Spleen (tissue), 11 donors: ENCODE data around the gene TRIM66. TPM values are rescaled to one million over a fixed set of nuclear protein-coding genes. Genes with fewer than 3 reads are reported as not detected.

Experiments used
- DNase-seq: peaks from one replicate; pipeline ENCODE4 v3.0.0-alpha.2; 2020
- H3K27ac ChIP-seq, 8 donors: fragments of 200-600 bp; sonication (generic) in 7 of 8; 1 replicate in 4 of 8; 2 replicates in 4 of 8; pipeline versions ENCODE4 v1.5.0 to v1.8.0; 2016 to 2021; ENCODE audit warnings: inconsistent platforms in 4 of 8, mild to moderate bottlenecking in 4 of 8, moderate library complexity in 1 of 8
- H3K27me3 ChIP-seq, 7 donors: fragments of 200-600 bp; sonication (generic) in 6 of 7; replicated peaks in 1 of 7; 1 replicate in 4 of 7; 2 replicates in 3 of 7; pipeline versions ENCODE4 v1.5.0 to v1.8.0; 2016 to 2021; ENCODE audit warnings: inconsistent platforms in 3 of 7, mild to moderate bottlenecking in 1 of 7
- H3K36me3 ChIP-seq, 6 donors: fragments of 200-600 bp; sonication (generic) in 5 of 6; 1 replicate in 4 of 6; 2 replicates in 2 of 6; pipeline versions ENCODE4 v1.5.0 to v1.8.0; 2016 to 2021; ENCODE audit warnings: inconsistent platforms in 2 of 6
- H3K4me1 ChIP-seq, 6 donors: fragments of 200-600 bp; sonication (generic) in 5 of 6; 1 replicate in 3 of 6; 2 replicates in 3 of 6; pipeline versions ENCODE4 v1.5.0 to v1.8.0; 2016 to 2021; ENCODE audit warnings: inconsistent platforms in 3 of 6
- H3K4me3 ChIP-seq, 8 donors: fragments of 200-600 bp; sonication (generic) in 7 of 8; 1 replicate in 4 of 8; 2 replicates in 4 of 8; pipeline versions ENCODE4 v1.5.0 to v1.8.0; 2016 to 2021; ENCODE audit warnings: inconsistent platforms in 4 of 8, mild to moderate bottlenecking in 4 of 8, moderate library complexity in 2 of 8
- H3K9me3 ChIP-seq, 8 donors: fragments of 200-600 bp; sonication (generic) in 7 of 8; 1 replicate in 4 of 8; 2 replicates in 4 of 8; pipeline versions ENCODE4 v1.5.0 to v1.8.0; 2016 to 2021; ENCODE audit warnings: inconsistent platforms in 4 of 8
- POLR2A ChIP-seq, 3 donors: fragments of 450-650 bp; IDR thresholded peaks; one replicate each; pipeline ENCODE4 v1.5.1; 2017; ENCODE audit warnings: antibody characterized with exemption in 3 of 3, mild to moderate bottlenecking in 1 of 3
- POLR2AphosphoS5 ChIP-seq, 3 donors: sonication (generic); formaldehyde crosslinking; IDR thresholded peaks; one replicate each; pipeline ENCODE4 v1.5.1; 2017; ENCODE audit warnings: antibody characterized with exemption in 3 of 3
- whole genome bisulfite sequencing, 5 donors: extraction: QIAGEN DNeasy Blood & Tissue Kit in 3 of 5; methylation state at CpG; one replicate each; pipeline versions ENCODE4 v1.1.5 to v1.1.7; 2013 to 2018; 5-methylcytosine and 5-hydroxymethylcytosine counted together
- intact Hi-C: fragments of 100-400 bp; cut with DNase I; formaldehyde crosslinking; loops from one replicate; pipeline ENCODE4 v1.15.0; 2023; ENCODE audit warnings: low total_unique reads
- polyA plus RNA-seq, 3 donors: library from polyadenylated mRNA; stranded (reverse); fragments of 200-250 nt; gene quantifications; one replicate each; pipeline ENCODE4 v1.2.1, GENCODE V29; 2013
- total RNA-seq, 7 donors: library from RNA; depleted of rRNA in 3 of 7; stranded (reverse); fragments of >200 nt in 3 of 7; fragmentation: NEBNext Ultra II Directional in 4 of 7; extraction: Animal tissue kit (Norgen Biotek cat#: 25700) in 4 of 7; gene quantifications; one replicate each; pipeline versions ENCODE4 v1.1.0 to v1.2.1, GENCODE V29; 2016 to 2021
- TF ChIP-seq, protein P1 (sequence below), 11 experiments: fragments of 200-600 bp in 7 of 11; fragments of 450-650 bp in 4 of 11; sonication (generic) in 4 of 11; IDR thresholded peaks in 8 of 11; conservative IDR thresholded peaks in 3 of 11; 1 replicate in 7 of 11; 2 replicates in 4 of 11; pipeline versions ENCODE4 v1.4.0 to v1.8.0; 2016 to 2021; ENCODE audit warnings: antibody characterized with exemption in 11 of 11, inconsistent platforms in 4 of 11, mild to moderate bottlenecking in 1 of 11
- donor health status: healthy with polysubstance abuse.
- donor health status: DM: no; HTN: no; CAD: no; lungs with moderate emphysema.
- donor health status: DM: no; HTN: no; CAD: no.
- donor health status: Bipolar disorder and iron deficiency.
- donor health status: healthy.
- donor health status: DM: no; HTN: no; CAD: no.
- donor health status: DM: yes; HTN: yes; CAD: no.

The TRIM66 gene
- total and polyA plus RNA-seq, 10 donors, result 0.86 to 22.8 (median 10.3) TPM

DNA sequence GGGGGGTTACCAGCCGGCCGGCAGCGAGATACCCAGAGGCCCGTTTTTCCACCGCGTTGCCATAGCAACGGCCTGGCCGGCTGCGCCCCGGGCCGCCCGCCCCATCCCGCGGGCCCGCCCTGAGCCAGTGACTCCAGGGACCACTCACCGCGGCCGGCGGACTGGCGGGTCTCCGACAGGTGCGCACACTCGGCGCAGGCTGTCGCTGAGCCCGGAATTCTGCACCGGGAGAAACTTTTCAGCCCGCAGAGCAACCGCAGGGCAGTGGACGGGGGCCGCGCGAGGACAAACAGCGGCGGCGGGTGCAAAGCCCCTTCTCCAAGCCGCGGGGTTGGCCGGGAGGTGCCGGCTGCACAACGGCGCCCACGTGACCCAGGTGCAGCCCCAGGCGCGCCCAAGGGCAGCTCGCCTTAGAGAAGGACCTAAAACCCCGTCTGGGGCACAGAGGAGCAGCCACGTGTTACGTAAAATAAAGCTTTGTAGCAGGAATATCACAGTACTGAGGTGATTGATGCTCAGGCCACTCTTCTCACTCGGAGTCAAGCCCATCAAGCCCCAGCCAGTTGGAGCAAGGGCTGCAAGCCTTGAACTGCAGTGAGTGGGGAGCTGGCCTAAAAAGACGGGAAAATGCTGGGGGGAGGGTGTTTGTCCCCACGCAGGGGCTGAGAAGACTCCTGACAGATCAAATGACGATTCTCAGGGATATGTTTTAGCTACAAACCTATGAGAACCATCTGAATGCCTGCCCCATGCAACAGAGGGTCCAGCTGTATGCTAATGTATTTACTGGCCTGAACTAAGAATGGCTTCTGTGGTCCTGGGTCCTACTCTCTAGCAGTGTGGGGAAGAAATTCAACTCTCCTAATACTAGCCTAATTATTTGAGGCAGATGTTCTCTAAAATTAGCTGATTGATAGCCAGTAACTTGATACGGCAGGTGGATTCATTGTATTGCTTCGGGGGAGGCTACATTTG, 88.2 kb downstream of the TRIM66 start, which contains the start of gene STK33:
Gene STK33, minus strand, starts transcription at position 294 of the 975 bp plus-strand sequence. CDS start 119,323 bp downstream, outside the sequence.
- Histone ChIP-seq H3K27me3 (peaks cover 0 to 16% (median 12%) of the 10 kb centered on the region in 7 donors), H3K4me1 (peaks cover 0 to 17% (median 14%) of the 10 kb centered on the region in 6 donors), H3K27ac (no peak within 1 kb of the TSS), H3K9me3 (no peaks in the 10 kb centered on the region), H3K36me3 (no peaks in the 10 kb centered on the region), H3K4me3 (peak within 1 kb of the TSS; percentile 51 to 80 (median 62))
- DNase-seq, result peak; percentile 91
- WGBS, 5 donors, result 4 to 10% (median 6%) methylated on average over 25 to 55 of the region's 55 CpGs
- intact Hi-C loops, result no loop called here
- TF ChIP-seq, protein P1, sequence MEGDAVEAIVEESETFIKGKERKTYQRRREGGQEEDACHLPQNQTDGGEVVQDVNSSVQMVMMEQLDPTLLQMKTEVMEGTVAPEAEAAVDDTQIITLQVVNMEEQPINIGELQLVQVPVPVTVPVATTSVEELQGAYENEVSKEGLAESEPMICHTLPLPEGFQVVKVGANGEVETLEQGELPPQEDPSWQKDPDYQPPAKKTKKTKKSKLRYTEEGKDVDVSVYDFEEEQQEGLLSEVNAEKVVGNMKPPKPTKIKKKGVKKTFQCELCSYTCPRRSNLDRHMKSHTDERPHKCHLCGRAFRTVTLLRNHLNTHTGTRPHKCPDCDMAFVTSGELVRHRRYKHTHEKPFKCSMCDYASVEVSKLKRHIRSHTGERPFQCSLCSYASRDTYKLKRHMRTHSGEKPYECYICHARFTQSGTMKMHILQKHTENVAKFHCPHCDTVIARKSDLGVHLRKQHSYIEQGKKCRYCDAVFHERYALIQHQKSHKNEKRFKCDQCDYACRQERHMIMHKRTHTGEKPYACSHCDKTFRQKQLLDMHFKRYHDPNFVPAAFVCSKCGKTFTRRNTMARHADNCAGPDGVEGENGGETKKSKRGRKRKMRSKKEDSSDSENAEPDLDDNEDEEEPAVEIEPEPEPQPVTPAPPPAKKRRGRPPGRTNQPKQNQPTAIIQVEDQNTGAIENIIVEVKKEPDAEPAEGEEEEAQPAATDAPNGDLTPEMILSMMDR (IDR thresholded peaks at IDR 0.05 in 8 of 11, conservative IDR thresholded peaks at IDR 0.05 in 3 of 11), result no peak
- peak in 2 of 3 donors; percentile 52 to 63 for TF ChIP-seq POLR2AphosphoS5 (IDR thresholded peaks at IDR 0.05)
- peak in 1 of 3 donors; percentile 13 for TF ChIP-seq POLR2A (IDR thresholded peaks at IDR 0.05)

DNA sequence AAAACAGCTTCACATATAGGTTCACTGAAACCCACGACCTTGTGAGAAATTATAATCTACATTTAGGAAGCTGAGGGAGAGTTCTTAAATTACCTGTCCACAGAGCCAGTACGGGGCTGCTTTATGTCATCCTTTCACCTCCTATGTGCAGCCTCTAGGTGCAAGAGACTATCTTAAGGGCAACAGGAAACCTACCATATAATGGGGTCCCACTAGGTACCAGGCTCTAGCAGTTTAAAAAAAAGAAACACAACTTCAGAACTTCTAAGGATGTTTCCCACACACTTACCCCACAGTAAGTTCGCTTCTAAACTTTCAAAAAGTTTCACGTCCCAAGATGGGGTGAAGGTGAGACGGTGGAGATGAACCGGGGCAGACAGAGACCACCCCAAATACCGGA, 89.0 kb downstream of the TRIM66 start:
- Histone ChIP-seq H3K4me3 (peak overlapping the region; percentile 51 to 80 (median 62)), H3K27ac (no peak overlapping the region), H3K4me1 (peaks cover 0 to 17% (median 14%) of the 10 kb centered on the region in 6 donors), H3K27me3 (peaks cover 0 to 16% (median 12%) of the 10 kb centered on the region in 7 donors), H3K9me3 (no peaks in the 10 kb centered on the region), H3K36me3 (no peaks in the 10 kb centered on the region)
- TF ChIP-seq POLR2A (IDR thresholded peaks at IDR 0.05) (no peak), POLR2AphosphoS5 (IDR thresholded peaks at IDR 0.05) (no peak)
- TF ChIP-seq, protein P1 (IDR thresholded peaks at IDR 0.05 in 8 of 11, conservative IDR thresholded peaks at IDR 0.05 in 3 of 11), result no peak
- 14 to 21% (median 19%) methylated on average over 7 of the region's 7 CpGs for WGBS, 5 donors
- intact Hi-C loops, result no loop called here
- DNase-seq, result no peak

GRCh38 chr11:8587915-8588314, 94.5 kb downstream of the TRIM66 start:
- H3K36me3 ChIP-seq, result no peaks in the 10 kb centered on the region
- TF ChIP-seq POLR2A (IDR thresholded peaks at IDR 0.05) (no peak), POLR2AphosphoS5 (IDR thresholded peaks at IDR 0.05) (no peak)
- TF ChIP-seq, protein P1 (IDR thresholded peaks at IDR 0.05 in 8 of 11, conservative IDR thresholded peaks at IDR 0.05 in 3 of 11), result no peak
- intact Hi-C loops, result no loop called here
- H3K27me3 ChIP-seq, result no peaks in the 10 kb centered on the region
- no peak for DNase-seq
- no peak overlapping the region for H3K4me3 ChIP-seq
- no peak overlapping the region for H3K27ac ChIP-seq
- H3K4me1 ChIP-seq, result no peaks in the 10 kb centered on the region
- peaks cover 0 to 4% (median 0%) of the 10 kb centered on the region in 8 donors for H3K9me3 ChIP-seq

DNA sequence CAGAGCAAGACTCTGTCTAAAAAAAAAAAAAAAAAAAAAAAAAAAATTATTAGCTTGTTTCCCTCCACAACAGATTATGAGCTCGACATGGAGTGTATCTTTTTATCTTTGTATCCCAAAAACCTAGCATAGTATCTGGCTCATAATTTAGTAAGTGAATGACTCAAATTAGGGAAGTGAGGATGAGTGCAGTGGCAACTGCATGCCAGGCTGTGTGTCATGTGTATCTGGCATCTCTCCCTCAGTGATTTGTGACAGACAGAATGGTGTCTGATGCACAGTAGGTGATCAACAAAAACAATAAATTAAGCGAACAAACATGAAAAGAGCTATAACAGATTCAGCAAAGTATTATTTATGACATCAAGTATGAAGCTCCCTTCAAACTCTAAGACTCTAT, 95.7 kb downstream of the TRIM66 start:
- Histone ChIP-seq H3K4me1 (no peaks in the 10 kb centered on the region), H3K27me3 (no peaks in the 10 kb centered on the region), H3K36me3 (no peaks in the 10 kb centered on the region), H3K4me3 (no peak overlapping the region), H3K27ac (no peak overlapping the region), H3K9me3 (peaks cover 0 to 4% (median 0%) of the 10 kb centered on the region in 8 donors)
- intact Hi-C loops, result no loop called here
- no peak for DNase-seq
- TF ChIP-seq POLR2AphosphoS5 (IDR thresholded peaks at IDR 0.05), result no peak
- TF ChIP-seq POLR2A (IDR thresholded peaks at IDR 0.05), result no peak
- TF ChIP-seq, protein P1 (IDR thresholded peaks at IDR 0.05 in 8 of 11, conservative IDR thresholded peaks at IDR 0.05 in 3 of 11), result no peak
- WGBS, 5 donors, result 71 to 89% (median 74%) methylated on average over 2 of the region's 2 CpGs
